GM18873 (cell line): ENCODE results near the gene LYPD8.

ENCODE experiments used
- ATAC-seq: cut with Tn5 transposase; IDR thresholded peaks from one replicate; pipeline ENCODE4 v1.9.1; 2021; ENCODE audit warnings: mild to moderate bottlenecking, moderate library complexity, moderate number of reproducible peaks; ENCODE audit not compliant: unreplicated experiment, low FRiP score

LYPD8 gene

GRCh38 chr1:248759644-248760043 is 4.1 kb upstream of the LYPD8 start:
- ATAC-seq, result no peak

GRCh38 chr1:248758352-248758751 is 2.8 kb upstream of the LYPD8 start:
- no peak for ATAC-seq

GRCh38 chr1:248757784-248758195 is 2.2 kb upstream of the LYPD8 start:
- ATAC-seq, result no peak

GRCh38 chr1:248756636-248757035 is 1.1 kb upstream of the LYPD8 start:
- no peak for ATAC-seq

GRCh38 chr1:248756151-248756550 is 592 bp upstream of the LYPD8 start:
- ATAC-seq, result no peak

GRCh38 chr1:248753708-248754280 is 1.8 kb downstream of the LYPD8 start:
- no peak for ATAC-seq

GRCh38 chr1:248753029-248753594 is 2.4 kb downstream of the LYPD8 start:
- no peak for ATAC-seq

GRCh38 chr1:248752161-248753028 is 3.2 kb downstream of the LYPD8 start:
- ATAC-seq, result no peak

GRCh38 chr1:248751635-248752034 is 3.9 kb downstream of the LYPD8 start:
- ATAC-seq, result no peak

- no peak for ATAC-seq
Measured at GRCh38 chr1:248751142-248751541, 4.4 kb downstream of the LYPD8 start.

GRCh38 chr1:248750496-248750895 is 5.1 kb downstream of the LYPD8 start:
- ATAC-seq, result no peak

- no peak for ATAC-seq
Measured at GRCh38 chr1:248748211-248748610, 7.3 kb downstream of the LYPD8 start.

- ATAC-seq, result no peak
Measured at GRCh38 chr1:248740876-248741275, 14.7 kb downstream of the LYPD8 start.

- no peak for ATAC-seq
Measured at GRCh38 chr1:248739572-248740205, 15.9 kb downstream of the LYPD8 start.

- ATAC-seq, result no peak
Measured at GRCh38 chr1:248737457-248737856, 18.1 kb downstream of the LYPD8 start.

- ATAC-seq, result no peak
Measured at GRCh38 chr1:248736977-248737376, 18.6 kb downstream of the LYPD8 start.

- ATAC-seq, result no peak
Measured at GRCh38 chr1:248733566-248733965, 22.0 kb downstream of the LYPD8 start.

- no peak for ATAC-seq
Measured at GRCh38 chr1:248730507-248731335, 24.8 kb downstream of the LYPD8 start.

- ATAC-seq, result no peak
Measured at GRCh38 chr1:248714248-248714647, 41.3 kb downstream of the LYPD8 start.

- no peak for ATAC-seq
Measured at GRCh38 chr1:248710305-248710900, 45.2 kb downstream of the LYPD8 start.
